ENCODE measurements around the gene TMEM255B. TPM values are rescaled to one million over a fixed set of nuclear protein-coding genes. Genes with fewer than 3 reads are reported as not detected.

Gene TMEM255B
- total and polyA plus RNA-seq, 9 of the 15 experiments (the other 6 are each of a cell fraction or from before 2014, with no cell fraction given), result 0.01 to 0.75 (median 0.23) TPM

DNA sequence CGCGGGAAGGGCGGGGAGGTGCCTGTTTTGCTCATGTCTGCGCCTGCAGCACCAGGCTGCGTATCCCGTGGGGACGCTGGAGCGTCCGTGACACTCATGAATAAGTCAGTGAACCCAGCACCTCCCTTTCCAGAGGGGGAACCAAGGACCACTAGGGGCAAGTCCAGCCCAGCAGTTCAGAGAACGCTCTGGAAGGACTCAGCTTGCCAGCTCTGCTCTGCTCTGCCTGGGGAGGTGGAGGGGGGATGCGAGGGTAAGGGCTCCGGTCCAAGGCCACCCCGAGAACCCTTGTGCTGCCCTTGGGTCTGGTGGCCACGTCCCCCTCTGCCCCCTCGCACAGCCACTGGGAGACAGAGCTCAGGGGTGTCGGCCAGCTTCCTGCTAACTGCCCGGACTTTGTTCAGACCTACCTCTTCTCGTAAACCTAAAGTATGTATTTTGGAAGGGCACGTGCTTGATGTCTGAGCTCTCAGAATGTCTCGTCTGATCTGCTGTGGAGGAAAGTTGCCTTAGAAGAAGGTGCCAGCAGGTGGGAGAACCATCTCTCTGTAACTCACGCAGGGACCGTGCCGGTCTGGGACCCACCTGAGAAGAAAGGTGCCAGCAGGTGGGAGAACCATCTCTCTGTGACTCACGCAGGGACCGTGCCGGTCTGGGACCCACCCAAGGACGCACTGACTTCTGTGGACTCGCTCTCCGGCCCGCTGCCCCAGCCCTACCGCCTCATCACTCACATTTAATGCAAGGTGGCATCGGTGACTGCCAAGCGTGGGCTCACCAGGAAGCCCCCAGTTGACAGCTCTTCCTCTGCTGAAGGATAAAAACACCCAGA, 34.1 kb downstream of the TMEM255B start (continued):
- TF ChIP-seq RAD21 (CRISPR knock-in tag; conservative IDR thresholded peaks at IDR 0.05 in 1 of 2, IDR thresholded peaks at IDR 0.05 in 1 of 2) (no peak), ZNF561 (CRISPR knock-in tag; conservative IDR thresholded peaks at IDR 0.05) (no peak), SMAD2 (IDR thresholded peaks at IDR 0.05; ENCODE audit: low read depth, low read length) (no peak), BMI1 (IDR thresholded peaks at IDR 0.05; ENCODE audit: low read length) (no peak), SMARCA4 (IDR thresholded peaks at IDR 0.05) (no peak), MTA1 (IDR thresholded peaks at IDR 0.05; ENCODE audit: borderline replicate concordance) (no peak)
- TF ChIP-seq, protein P1, sequence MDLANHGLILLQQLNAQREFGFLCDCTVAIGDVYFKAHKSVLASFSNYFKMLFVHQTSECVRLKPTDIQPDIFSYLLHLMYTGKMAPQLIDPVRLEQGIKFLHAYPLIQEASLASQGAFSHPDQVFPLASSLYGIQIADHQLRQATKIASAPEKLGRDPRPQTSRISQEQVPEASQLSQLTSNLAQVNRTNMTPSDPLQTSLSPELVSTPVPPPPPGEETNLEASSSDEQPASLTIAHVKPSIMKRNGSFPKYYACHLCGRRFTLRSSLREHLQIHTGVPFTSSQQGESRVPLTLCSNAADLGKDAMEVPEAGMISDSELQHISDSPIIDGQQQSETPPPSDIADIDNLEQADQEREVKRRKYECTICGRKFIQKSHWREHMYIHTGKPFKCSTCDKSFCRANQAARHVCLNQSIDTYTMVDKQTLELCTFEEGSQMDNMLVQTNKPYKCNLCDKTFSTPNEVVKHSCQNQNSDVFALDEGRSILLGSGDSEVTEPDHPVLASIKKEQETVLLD (IDR thresholded peaks at IDR 0.05), result no peak

DNA sequence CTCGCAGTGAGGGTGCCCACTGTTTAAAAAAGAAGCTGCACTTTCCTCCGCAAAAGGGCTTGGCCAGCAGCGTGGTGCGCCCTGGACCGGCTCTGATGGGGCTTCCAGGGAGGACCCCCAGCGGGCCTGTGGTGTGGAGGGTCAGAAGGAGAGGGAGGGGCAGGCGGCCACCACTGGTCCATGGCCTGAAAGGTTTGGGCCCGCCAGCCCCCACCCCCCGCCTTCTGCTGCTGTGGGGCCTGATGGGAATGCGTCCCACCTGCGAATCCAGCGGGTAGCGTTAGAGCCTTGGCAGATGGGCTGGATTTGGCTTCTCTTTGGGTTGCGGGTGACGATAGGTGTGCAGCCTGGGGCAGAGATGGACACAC, 34.7 kb downstream of the TMEM255B start:
- no peak for TF ChIP-seq SRF (CRISPR knock-in tag; IDR thresholded peaks at IDR 0.05)
- TF ChIP-seq LEF1 (IDR thresholded peaks at IDR 0.05), result no peak
- no peak for TF ChIP-seq BDP1 (IDR thresholded peaks at IDR 0.05; ENCODE audit: insufficient read depth, insufficient read length)
- no peak for TF ChIP-seq ZNF217 (CRISPR knock-in tag; IDR thresholded peaks at IDR 0.05)
- TF ChIP-seq SMARCB1 (IDR thresholded peaks at IDR 0.05; ENCODE audit: insufficient read length, low read depth), result no peak
- CTCF ChIA-PET (ENCODE audit: low intra/inter-chr PET ratio), result no interaction called here
- peaks cover 24 to 83% of the 10 kb centered on the region in 2 experiments for H3K27me3 ChIP-seq (ENCODE audit: control insufficient read depth in 2 of 2, insufficient read depth in 2 of 2, low read length in 2 of 2)

More for the DNA sequence above, 34.7 kb downstream of the TMEM255B start:
- Histone ChIP-seq H3K9me1 (ENCODE audit: control insufficient read depth, insufficient read depth, low read length) (no peaks in the 10 kb centered on the region), H3K4me1 (replicated peaks in 1 of 2; ENCODE audit: control insufficient read depth in 2 of 2, insufficient read depth in 2 of 2, low read length in 2 of 2) (peaks cover 0 to 11% of the 10 kb centered on the region in 2 experiments; a peak in 1 of 5 replicates), H2AFZ (ENCODE audit: low read depth, low read length) (no peak overlapping the region), H3K9me3 (replicated peaks; ENCODE audit: control insufficient read depth, insufficient read depth, low read depth, low read length) (no peaks in the 10 kb centered on the region), H3K4me2 (ENCODE audit: insufficient read depth, low read length) (no peak overlapping the region), H4K20me1 (replicated peaks; ENCODE audit: control insufficient read depth, insufficient read depth, low read length) (no peaks in the 10 kb centered on the region; the same call in 1 of the 2 replicates), H3K9ac (ENCODE audit: insufficient read depth in 1 of 2, low read depth in 2 of 2, low read length in 2 of 2) (no peak overlapping the region), H3K36me3 (ENCODE audit: control insufficient read depth, insufficient read depth, low read length) (no peaks in the 10 kb centered on the region), H3K27ac (ENCODE audit: extremely low read depth, low read depth, low read length) (no peak overlapping the region), H3K79me2 (ENCODE audit: control insufficient read depth, insufficient read depth, low read length) (no peaks in the 10 kb centered on the region), H3K4me3 (no peak overlapping the region)
- no TSS peak for BruUV-seq (replicated peaks)
- DNase-seq (ENCODE audit: extremely low read depth in 1 of 4, low spot score in 3 of 4), result no peak
- intact Hi-C loops (cut with micrococcal nuclease) (no loop called here), in situ Hi-C loops (cut with MboI) (no loop called here)
- no peak for ATAC-seq
- no peak for FAIRE-seq
- POLR2A ChIA-PET, result no interaction called here
- WGBS (ENCODE audit: insufficient coverage, low coverage, missing lambda C conversion rate), result 0% methylated on average over 5 of the region's 15 CpGs
